ENCODE results near the gene PLCL1. TPM values are rescaled to one million over a fixed set of nuclear protein-coding genes. Genes with fewer than 3 reads are reported as not detected.
A peak's percentile ranks its signal among the peaks of the same experiment; 100 is the strongest.

Gene PLCL1
- total RNA-seq, 2 experiments from 2014 or later: 3.3 to 3.5 TPM

DNA sequence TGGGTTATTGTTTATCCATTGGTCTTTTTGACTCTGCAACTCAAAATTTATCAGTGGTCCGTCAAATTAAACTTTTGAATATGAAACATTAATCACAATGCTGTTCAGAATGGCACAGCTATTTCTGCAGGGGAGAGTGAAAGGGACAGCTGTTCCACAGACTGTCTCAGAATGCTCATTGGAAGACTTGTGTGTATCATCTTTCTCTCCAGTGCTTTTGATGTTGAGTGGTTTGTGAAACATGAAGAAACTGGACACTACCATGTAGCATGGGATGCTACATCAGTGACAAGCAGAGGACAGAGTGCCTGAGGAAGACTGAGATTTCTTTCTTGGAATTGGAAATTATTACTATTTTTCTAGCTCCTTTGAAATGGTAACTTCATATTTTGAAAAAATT, 115.7 kb downstream of the PLCL1 start:
- Mint-ChIP-seq H3K9me3 (peaks cover 3% of the 10 kb centered on the region), H3K27me3 (ENCODE audit: low read depth) (no peaks in the 10 kb centered on the region), H3K4me3 (no peak overlapping the region), H3K36me3 (ENCODE audit: low read depth) (peaks cover 1% of the 10 kb centered on the region), H3K27ac (no peak overlapping the region), H3K4me1 (ENCODE audit: low read depth) (peaks cover 35% of the 10 kb centered on the region)
- DNase-seq: no peak
- intact Hi-C loops (cut with micrococcal nuclease): no loop called here
- CTCF ChIA-PET: interaction anchor here (0.8 to 1.9 kb wide), 3 partner anchors 9 to 19 kb away, joined by 3 to 6 read pairs (median 5); no protein-coding TSS in a partner anchor

DNA sequence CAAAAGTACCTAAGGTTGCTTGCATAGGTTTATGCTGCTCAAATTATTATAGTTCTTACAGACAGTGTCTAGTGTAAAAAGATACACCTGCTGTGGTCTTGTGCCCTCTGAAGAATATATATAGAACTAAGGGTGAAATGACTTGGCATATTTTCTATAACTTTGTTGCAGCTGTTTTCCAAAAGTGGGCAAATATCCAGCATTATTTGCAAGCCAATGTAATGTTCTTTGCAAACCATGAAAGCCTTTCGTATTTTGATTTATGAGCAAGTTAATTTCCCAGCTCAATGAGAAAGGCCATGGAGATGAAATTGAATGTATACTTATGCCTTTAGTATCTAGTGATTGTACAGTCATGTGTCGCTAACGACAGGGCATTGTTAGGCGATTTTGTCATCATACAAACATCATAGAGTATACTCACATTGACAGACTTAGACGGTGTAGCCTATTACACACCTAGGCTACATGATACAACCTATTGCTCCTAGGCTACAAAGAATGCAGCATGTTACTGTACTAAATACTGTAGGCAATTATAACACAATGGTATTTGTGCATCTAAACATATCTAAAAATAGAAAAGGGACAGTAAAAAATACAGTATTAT, 116.3 kb downstream of the PLCL1 start:
- CTCF ChIA-PET: interaction anchor here (0.8 to 1.5 kb wide), 2 partner anchors 10 to 20 kb away, joined by 3 to 5 read pairs; no protein-coding TSS in a partner anchor
- Mint-ChIP-seq H3K9me3 (peaks cover 3% of the 10 kb centered on the region), H3K36me3 (ENCODE audit: low read depth) (peaks cover 1% of the 10 kb centered on the region), H3K27me3 (ENCODE audit: low read depth) (no peaks in the 10 kb centered on the region), H3K27ac (no peak overlapping the region), H3K4me3 (no peak overlapping the region), H3K4me1 (ENCODE audit: low read depth) (peaks cover 34% of the 10 kb centered on the region)
- intact Hi-C loops (cut with micrococcal nuclease): no loop called here
- no peak for DNase-seq

DNA sequence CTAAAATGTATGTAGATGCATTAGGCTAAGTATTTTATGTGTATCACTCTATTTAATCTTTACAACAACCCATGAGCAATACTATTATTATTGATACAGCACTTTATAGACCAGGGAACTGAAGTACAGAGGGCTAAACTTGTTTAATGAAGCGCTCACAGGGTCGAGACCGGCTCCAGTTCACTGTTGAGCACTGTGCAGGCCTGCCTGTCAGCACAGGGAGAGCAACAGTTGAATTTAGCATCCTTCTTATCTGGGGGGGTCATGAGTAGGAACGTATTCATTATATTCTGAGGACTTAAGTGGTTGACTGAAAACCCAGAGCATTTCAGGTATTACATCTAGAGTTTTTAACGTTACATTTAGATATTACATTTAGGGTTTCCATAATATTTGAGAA, 120.1 kb downstream of the PLCL1 start:
- Mint-ChIP-seq H3K36me3 (ENCODE audit: low read depth) (peaks cover 1% of the 10 kb centered on the region), H3K27ac (no peak overlapping the region), H3K9me3 (peaks cover under 1% of the 10 kb centered on the region), H3K4me1 (ENCODE audit: low read depth) (peaks cover 48% of the 10 kb centered on the region), H3K4me3 (no peak overlapping the region), H3K27me3 (ENCODE audit: low read depth) (no peaks in the 10 kb centered on the region)
- no peak for DNase-seq
- intact Hi-C loops (cut with micrococcal nuclease): no loop called here
- CTCF ChIA-PET: no interaction called here

DNA sequence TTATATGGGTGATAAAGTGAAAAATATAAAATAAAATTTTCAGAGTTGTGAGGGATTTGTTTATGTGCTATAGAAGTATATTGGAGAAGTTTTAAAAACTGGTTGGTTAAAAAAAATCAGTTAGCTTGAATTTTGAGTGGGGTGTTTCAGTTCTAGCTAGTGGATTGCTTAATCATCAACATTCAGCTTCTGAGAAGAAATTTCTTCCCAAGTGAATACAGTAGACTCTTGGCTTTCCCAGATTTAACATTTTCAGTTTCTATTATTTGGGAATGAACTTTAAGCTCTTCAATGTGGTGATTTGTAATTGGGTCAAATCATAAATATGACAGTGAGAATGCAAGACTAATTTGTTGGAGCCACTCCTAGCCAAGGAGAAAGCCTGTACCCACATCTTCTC, 120.8 kb downstream of the PLCL1 start:
- intact Hi-C loops (cut with micrococcal nuclease): no loop called here
- Mint-ChIP-seq H3K27me3 (ENCODE audit: low read depth) (no peaks in the 10 kb centered on the region), H3K36me3 (ENCODE audit: low read depth) (peaks cover 1% of the 10 kb centered on the region), H3K4me3 (no peak overlapping the region), H3K4me1 (ENCODE audit: low read depth) (peaks cover 45% of the 10 kb centered on the region), H3K27ac (no peak overlapping the region), H3K9me3 (no peaks in the 10 kb centered on the region)
- CTCF ChIA-PET: interaction anchor here (0.5 to 0.8 kb wide), 3 partner anchors 22 to 291 kb away, joined by 3 to 4 read pairs (median 3); no protein-coding TSS in a partner anchor
- no peak for DNase-seq

DNA sequence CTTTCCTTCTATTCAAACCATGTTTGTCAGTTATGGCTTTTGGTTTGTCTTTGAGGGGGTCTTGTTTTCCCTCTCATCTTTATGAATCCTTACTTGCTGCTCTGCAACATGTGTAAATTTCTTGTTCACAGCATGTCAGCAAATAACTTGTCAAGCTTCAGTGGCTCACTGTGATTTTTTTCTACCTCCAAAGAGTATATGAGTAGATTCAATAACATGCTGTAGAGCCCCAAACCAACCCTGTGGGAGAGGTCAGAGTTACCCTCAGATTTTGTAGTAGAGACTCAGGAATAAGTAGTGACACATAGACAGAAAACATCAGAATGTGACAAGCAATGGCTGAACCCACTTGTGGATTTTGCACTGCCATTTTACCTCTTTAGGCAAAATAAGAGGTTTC, 121.6 kb downstream of the PLCL1 start:
- no peak for DNase-seq
- H3K4me1 Mint-ChIP-seq (ENCODE audit: low read depth): peaks cover 46% of the 10 kb centered on the region
- H3K27ac Mint-ChIP-seq: no peak overlapping the region
- no peaks in the 10 kb centered on the region for H3K27me3 Mint-ChIP-seq (ENCODE audit: low read depth)
- intact Hi-C loops (cut with micrococcal nuclease): no loop called here
- H3K9me3 Mint-ChIP-seq: no peaks in the 10 kb centered on the region
- peaks cover 1% of the 10 kb centered on the region for H3K36me3 Mint-ChIP-seq (ENCODE audit: low read depth)
- no peak overlapping the region for H3K4me3 Mint-ChIP-seq
- CTCF ChIA-PET: interaction anchor here (0.8 kb wide), 1 partner anchor 37 kb away, joined by 4 read pairs; no protein-coding TSS in a partner anchor

DNA sequence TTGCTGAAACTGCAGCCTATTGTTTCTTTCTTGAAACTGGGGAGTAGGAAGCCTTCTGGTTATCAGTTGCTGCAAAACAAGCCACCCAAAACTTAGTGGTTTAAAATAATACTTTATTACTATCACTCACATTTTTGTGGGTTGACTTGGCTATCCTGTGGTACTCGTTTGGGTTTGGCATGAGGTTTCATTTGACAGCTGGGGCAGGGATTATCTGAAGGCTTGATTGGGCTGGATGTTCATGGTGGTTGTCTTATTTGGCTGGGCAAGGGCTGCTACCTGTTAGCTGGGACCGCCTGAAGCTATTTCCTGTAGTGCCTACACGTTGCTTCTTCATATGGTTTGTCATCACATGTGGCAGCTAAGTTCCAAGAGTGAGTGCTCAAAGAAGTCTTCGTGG, 122.3 kb downstream of the PLCL1 start:
- Mint-ChIP-seq H3K9me3 (no peaks in the 10 kb centered on the region), H3K4me3 (no peak overlapping the region), H3K27ac (no peak overlapping the region), H3K27me3 (ENCODE audit: low read depth) (no peaks in the 10 kb centered on the region), H3K36me3 (ENCODE audit: low read depth) (peaks cover 1% of the 10 kb centered on the region), H3K4me1 (ENCODE audit: low read depth) (peaks cover 46% of the 10 kb centered on the region)
- peak; percentile 9 for DNase-seq
- CTCF ChIA-PET: no interaction called here
- intact Hi-C loops (cut with micrococcal nuclease): no loop called here

DNA sequence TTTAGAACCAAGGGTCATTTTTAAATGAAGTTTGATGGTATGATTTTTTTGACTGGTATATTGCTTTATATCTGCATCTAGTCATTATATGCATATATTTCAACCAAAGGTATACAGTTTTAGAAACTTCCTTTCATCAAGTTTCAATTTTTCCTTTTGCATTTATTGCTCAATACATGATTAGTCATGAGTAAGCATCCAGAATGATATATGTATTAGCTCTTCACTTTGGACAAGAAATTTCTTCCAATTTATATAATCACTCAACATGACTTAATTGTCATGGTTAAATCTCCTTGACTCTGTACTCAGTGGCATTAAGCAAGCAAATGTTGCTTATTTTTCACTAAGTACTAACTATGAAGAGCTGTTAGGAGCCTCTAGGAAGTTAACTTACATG, 123.6 kb downstream of the PLCL1 start:
- intact Hi-C loops (cut with micrococcal nuclease): no loop called here
- H3K27ac Mint-ChIP-seq: no peak overlapping the region
- peaks cover 1% of the 10 kb centered on the region for H3K36me3 Mint-ChIP-seq (ENCODE audit: low read depth)
- no peak overlapping the region for H3K4me3 Mint-ChIP-seq
- H3K4me1 Mint-ChIP-seq (ENCODE audit: low read depth): peaks cover 54% of the 10 kb centered on the region
- CTCF ChIA-PET: no interaction called here
- no peaks in the 10 kb centered on the region for H3K9me3 Mint-ChIP-seq
- H3K27me3 Mint-ChIP-seq (ENCODE audit: low read depth): no peaks in the 10 kb centered on the region
- DNase-seq: no peak

DNA sequence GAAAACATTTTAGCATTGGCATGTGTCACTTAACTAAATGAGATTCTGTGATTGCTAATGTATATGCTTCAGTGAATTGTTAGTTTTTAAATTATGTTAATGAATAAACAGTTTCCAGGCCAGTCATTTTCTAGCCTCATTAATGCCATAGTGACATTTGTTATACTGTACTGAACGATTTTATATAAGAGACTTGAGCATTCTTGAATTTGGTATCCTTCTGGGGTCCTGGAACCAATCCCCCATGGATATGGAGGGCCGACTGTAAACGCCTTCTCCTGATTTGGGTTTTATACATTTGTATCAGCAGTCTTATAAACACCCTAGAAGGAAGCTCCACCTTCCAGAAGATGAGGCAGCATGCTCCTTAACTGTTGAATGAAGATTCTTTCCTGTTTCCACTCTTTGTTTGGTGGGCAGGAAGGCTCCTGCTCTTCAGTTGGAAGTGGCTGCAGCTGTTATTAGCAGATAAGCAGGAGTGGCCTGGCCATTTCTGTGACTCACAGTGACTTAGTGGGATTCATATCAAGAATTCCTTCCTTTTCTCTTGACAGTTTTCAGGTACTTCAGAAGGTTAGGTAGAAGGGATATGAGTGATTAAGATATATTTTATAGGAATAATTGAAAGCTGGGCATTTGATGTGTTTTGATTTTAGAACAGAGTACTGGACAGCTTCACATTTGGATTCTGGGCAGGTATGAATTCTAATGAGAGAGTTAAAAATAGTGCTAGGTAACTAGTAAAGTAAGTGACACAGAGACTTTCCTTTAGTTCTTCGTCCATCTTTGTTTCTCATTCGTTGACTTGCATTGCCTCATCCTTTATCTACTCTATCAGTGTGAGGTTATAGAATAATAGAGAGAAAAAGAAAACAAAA, 124.9 kb downstream of the PLCL1 start:
- Mint-ChIP-seq H3K27me3 (ENCODE audit: low read depth) (no peaks in the 10 kb centered on the region), H3K4me1 (ENCODE audit: low read depth) (peaks cover 62% of the 10 kb centered on the region), H3K27ac (no peak overlapping the region), H3K36me3 (ENCODE audit: low read depth) (no peaks in the 10 kb centered on the region), H3K9me3 (no peaks in the 10 kb centered on the region), H3K4me3 (no peak overlapping the region)
- no peak for DNase-seq
- CTCF ChIA-PET: no interaction called here
- intact Hi-C loops (cut with micrococcal nuclease): no loop called here

DNA sequence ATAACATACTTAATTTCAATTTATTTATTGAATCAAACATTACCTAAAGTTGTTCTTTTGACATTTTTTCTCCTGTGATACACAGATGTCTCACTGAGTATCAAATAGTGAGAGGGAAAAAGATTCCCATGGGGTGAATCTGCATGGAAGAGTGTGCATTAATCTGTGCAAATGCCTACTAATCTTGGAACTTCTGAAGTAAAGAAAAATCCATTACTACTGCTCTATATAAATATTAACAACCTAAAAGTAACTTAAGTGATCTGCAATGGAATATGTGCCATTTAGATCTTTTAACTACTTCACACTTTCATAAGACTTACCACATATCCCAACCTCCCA, 125.5 kb downstream of the PLCL1 start:
- DNase-seq: no peak
- H3K4me3 Mint-ChIP-seq: no peak overlapping the region
- H3K27ac Mint-ChIP-seq: no peak overlapping the region
- no peaks in the 10 kb centered on the region for H3K36me3 Mint-ChIP-seq (ENCODE audit: low read depth)
- H3K27me3 Mint-ChIP-seq (ENCODE audit: low read depth): no peaks in the 10 kb centered on the region
- CTCF ChIA-PET: no interaction called here
- H3K9me3 Mint-ChIP-seq: no peaks in the 10 kb centered on the region
- peaks cover 60% of the 10 kb centered on the region for H3K4me1 Mint-ChIP-seq (ENCODE audit: low read depth)
- intact Hi-C loops (cut with micrococcal nuclease): loop anchor here (5.0 to 10.0 kb wide), 2 partner anchors 38 to 225 kb away; partner anchors contain the start of gene MARS2

DNA sequence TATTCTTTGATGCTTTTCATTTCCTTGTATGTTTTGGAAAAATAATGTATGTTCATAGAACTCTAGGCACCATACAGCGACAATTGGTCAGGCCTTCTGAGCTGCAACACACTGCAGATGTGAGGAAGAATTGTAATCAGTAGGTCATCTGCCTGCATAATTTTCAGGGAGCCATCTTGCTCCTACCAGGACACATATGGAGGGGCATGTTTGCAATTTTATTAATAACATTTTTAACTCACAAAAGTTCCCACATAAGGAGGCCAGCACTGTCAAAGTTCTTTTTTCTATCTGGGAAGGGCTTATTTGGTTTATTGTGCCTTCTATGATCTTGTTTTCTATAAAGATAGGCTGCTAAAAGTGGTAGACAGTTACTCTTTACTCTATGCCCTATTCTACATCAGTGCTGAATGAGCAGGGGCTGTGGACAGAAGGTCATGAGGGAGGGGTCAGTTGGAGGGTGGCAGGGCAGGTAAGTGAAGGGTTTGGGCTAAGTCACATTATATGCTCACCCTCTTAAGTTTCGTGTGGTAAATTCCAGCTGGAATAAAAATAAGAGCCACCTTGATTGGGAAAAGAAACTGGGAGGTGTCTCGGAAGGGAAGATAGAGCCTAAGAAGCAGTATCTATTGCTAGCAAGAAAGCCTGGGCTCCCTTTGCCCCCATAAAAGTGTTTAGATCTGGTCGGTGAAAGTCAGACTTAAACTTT, 126.3 kb downstream of the PLCL1 start:
- no peak for DNase-seq
- Mint-ChIP-seq H3K4me3 (no peak overlapping the region), H3K4me1 (ENCODE audit: low read depth) (peaks cover 61% of the 10 kb centered on the region), H3K27me3 (ENCODE audit: low read depth) (no peaks in the 10 kb centered on the region), H3K27ac (no peak overlapping the region), H3K9me3 (no peaks in the 10 kb centered on the region), H3K36me3 (ENCODE audit: low read depth) (no peaks in the 10 kb centered on the region)
- intact Hi-C loops (cut with micrococcal nuclease): loop anchor here (5.0 to 10.0 kb wide), 2 partner anchors 38 to 226 kb away; partner anchors contain the start of gene MARS2
- CTCF ChIA-PET: interaction anchor here (0.6 kb wide), 1 partner anchor 16 kb away, joined by 3 read pairs; no protein-coding TSS in a partner anchor

DNA sequence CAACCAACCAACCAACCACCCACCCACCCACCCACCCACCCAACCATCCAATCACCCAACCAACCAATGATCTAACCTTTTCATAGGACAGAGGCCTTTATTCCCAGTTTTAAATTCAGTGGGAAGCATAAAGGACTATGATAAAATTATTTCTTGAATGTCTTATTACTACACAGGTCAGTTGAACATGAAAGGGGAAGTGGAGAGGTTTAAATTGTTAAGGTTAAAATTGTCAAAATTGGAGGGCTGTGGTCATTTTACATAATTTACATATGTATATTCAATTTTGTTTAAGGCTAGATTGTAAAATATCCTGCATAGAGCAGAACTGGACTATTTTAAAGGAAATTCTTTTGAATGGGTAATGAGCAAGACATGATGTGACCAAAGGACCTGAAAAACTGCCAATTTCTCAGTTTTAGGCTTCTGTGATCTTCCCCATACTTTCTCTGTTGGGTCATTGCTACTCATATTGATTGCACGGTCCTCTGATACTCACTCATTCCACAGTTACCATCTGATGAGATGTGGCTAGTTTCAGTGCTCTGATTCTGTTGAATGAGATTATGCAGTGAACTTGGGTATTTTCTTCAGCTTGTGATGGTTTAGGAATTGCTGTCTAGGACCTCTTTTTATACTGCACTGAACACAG, 127.4 kb downstream of the PLCL1 start:
- no peaks in the 10 kb centered on the region for H3K36me3 Mint-ChIP-seq (ENCODE audit: low read depth)
- intact Hi-C loops (cut with micrococcal nuclease): loop anchor here (1.0 to 10.0 kb wide), 3 partner anchors 12 to 227 kb away; partner anchors contain the start of gene MARS2
- H3K27ac Mint-ChIP-seq: no peak overlapping the region
- CTCF ChIA-PET: no interaction called here
- no peak for DNase-seq
- no peaks in the 10 kb centered on the region for H3K9me3 Mint-ChIP-seq
- H3K4me1 Mint-ChIP-seq (ENCODE audit: low read depth): peaks cover 59% of the 10 kb centered on the region
- H3K27me3 Mint-ChIP-seq (ENCODE audit: low read depth): no peaks in the 10 kb centered on the region
- H3K4me3 Mint-ChIP-seq: no peak overlapping the region

DNA sequence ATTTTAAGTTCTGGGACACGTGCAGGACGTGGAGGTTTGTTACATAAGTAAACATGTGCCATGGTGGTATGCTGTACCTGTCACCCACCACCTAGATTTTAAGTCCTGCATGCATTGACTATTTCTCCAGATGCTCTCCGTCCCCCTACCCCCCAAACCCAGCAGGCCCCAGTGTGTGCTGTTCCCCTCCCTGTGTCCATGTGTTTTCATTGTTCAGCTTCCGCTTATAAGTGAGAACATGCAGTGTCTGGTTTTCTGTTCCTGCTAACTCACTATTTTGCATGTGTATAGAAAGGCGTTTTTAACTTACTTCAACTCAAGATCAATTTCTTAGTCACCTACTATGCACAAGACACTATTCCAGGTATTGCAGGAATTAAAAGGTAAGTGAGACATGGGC, 128.0 kb downstream of the PLCL1 start:
- no peak for DNase-seq
- intact Hi-C loops (cut with micrococcal nuclease): loop anchor here (1.0 to 10.0 kb wide), 3 partner anchors 13 to 228 kb away; partner anchors contain the start of gene MARS2
- CTCF ChIA-PET: no interaction called here
- H3K4me3 Mint-ChIP-seq: no peak overlapping the region
- peaks cover 56% of the 10 kb centered on the region for H3K4me1 Mint-ChIP-seq (ENCODE audit: low read depth)
- H3K9me3 Mint-ChIP-seq: no peaks in the 10 kb centered on the region
- no peaks in the 10 kb centered on the region for H3K36me3 Mint-ChIP-seq (ENCODE audit: low read depth)
- no peaks in the 10 kb centered on the region for H3K27me3 Mint-ChIP-seq (ENCODE audit: low read depth)
- H3K27ac Mint-ChIP-seq: no peak overlapping the region

All from activated naive CD4-positive, alpha-beta T cell treated with anti-CD3 and anti-CD28 coated beads for 36 hours (primary cell).